Esophagus squamous epithelium (tissue), 5 donors: ENCODE results near the gene NLGN1. TPM values are rescaled to one million over a fixed set of nuclear protein-coding genes. Genes with fewer than 3 reads are reported as not detected.
A peak's percentile ranks its signal among the peaks of the same experiment; 100 is the strongest.

Experiments used
- DNase-seq: peaks from one replicate; lab custom pipeline; 2025; lab: John Stamatoyannopoulos, UW
- H3K27ac ChIP-seq, 4 donors: fragments of 200-600 bp; sonication (generic); one replicate each; pipeline ENCODE4 v1.5.1; 2016 to 2019; ENCODE audit warnings: mild to moderate bottlenecking in 1 of 4
- H3K27me3 ChIP-seq, 4 donors: fragments of 200-600 bp; sonication (generic); 1 replicate in 3 of 4; 2 replicates in 1 of 4; pipeline versions ENCODE4 v1.5.1 to v1.6.0; 2017 to 2021; ENCODE audit warnings: antibody characterized with exemption in 1 of 4
- H3K36me3 ChIP-seq, 3 donors: fragments of 200-600 bp; sonication (generic); one replicate each; pipeline ENCODE4 v1.5.1; 2016 to 2019
- H3K4me1 ChIP-seq, 3 donors: fragments of 200-600 bp; sonication (generic); one replicate each; pipeline ENCODE4 v1.5.1; 2017 to 2019
- H3K4me3 ChIP-seq, 4 donors: fragments of 200-600 bp; sonication (generic); 1 replicate in 3 of 4; 2 replicates in 1 of 4; pipeline ENCODE4 v1.5.1; 2016 to 2019; ENCODE audit warnings: mild to moderate bottlenecking in 2 of 4, moderate library complexity in 1 of 4
- H3K9me3 ChIP-seq, 3 donors: fragments of 200-600 bp; sonication (generic); one replicate each; pipeline ENCODE4 v1.5.1; 2016 to 2019
- POLR2A ChIP-seq, 4 donors: fragments of 450-650 bp; IDR thresholded peaks; one replicate each; pipeline ENCODE4 v1.6.1; 2017; ENCODE audit warnings: antibody characterized with exemption in 4 of 4, mild to moderate bottlenecking in 4 of 4, moderate library complexity in 3 of 4
- WGBS, 2 donors: methylation state at CpG; one replicate each; pipeline ENCODE4 v1.1.5; 2018; 5-methylcytosine and 5-hydroxymethylcytosine counted together
- intact Hi-C: fragments of 100-400 bp; cut with DNase I; formaldehyde crosslinking; loops from one replicate; pipeline ENCODE4 v1.15.0; 2022
- total RNA-seq, 4 donors: library from RNA; depleted of rRNA; stranded (reverse); fragments of >200 nt; gene quantifications; one replicate each; pipeline ENCODE4 v1.1.0, GENCODE V29; 2016
- TF ChIP-seq, protein P1 (sequence below), 6 experiments: fragments of 450-650 bp in 4 of 6; fragments of 200-600 bp in 2 of 6; sonication (generic) in 2 of 6; IDR thresholded peaks; one replicate each; pipeline ENCODE4 v1.5.1; 2016 to 2019; ENCODE audit warnings: antibody characterized with exemption in 6 of 6, mild to moderate bottlenecking in 4 of 6, moderate library complexity in 4 of 6
- donor health status: DM: yes; HTN: yes; CAD: no.

Gene NLGN1
- total RNA-seq, 4 donors from 2014 or later, result 0.34 to 12.6 (median 2.9) TPM

DNA sequence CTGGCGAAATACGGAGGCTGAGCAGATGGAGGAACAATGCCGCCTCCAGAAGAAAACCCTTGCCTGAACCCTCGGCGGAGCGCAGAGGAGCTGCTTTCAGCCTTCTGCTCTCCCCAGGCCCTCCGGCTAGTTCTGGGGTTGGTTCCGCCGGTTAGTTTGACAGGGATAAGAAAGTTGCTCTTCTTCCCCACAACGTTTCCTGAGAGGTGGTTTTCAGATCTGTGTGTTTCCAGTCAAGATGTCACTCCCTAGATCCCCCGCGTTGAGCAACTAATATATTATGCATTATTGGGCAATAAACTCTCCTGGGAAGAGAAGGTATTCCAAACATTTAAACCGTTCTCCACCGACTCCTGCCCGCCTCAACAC, 551 bp downstream of the NLGN1 start:
- Histone ChIP-seq H3K9me3 (no peaks in the 10 kb centered on the region), H3K27me3 (peaks cover 0 to 36% (median 0%) of the 10 kb centered on the region in 4 donors), H3K36me3 (no peaks in the 10 kb centered on the region), H3K4me1 (peaks cover 10 to 50% (median 10%) of the 10 kb centered on the region in 3 donors), H3K4me3 (peak overlapping the region; percentile 56 to 85 (median 76)), H3K27ac (peak overlapping the region; percentile 56 to 92 (median 90))
- WGBS, 2 donors, result 7% methylated on average over 9 to 12 of the region's 15 CpGs
- TF ChIP-seq POLR2A (IDR thresholded peaks at IDR 0.05), result no peak
- TF ChIP-seq, protein P1, sequence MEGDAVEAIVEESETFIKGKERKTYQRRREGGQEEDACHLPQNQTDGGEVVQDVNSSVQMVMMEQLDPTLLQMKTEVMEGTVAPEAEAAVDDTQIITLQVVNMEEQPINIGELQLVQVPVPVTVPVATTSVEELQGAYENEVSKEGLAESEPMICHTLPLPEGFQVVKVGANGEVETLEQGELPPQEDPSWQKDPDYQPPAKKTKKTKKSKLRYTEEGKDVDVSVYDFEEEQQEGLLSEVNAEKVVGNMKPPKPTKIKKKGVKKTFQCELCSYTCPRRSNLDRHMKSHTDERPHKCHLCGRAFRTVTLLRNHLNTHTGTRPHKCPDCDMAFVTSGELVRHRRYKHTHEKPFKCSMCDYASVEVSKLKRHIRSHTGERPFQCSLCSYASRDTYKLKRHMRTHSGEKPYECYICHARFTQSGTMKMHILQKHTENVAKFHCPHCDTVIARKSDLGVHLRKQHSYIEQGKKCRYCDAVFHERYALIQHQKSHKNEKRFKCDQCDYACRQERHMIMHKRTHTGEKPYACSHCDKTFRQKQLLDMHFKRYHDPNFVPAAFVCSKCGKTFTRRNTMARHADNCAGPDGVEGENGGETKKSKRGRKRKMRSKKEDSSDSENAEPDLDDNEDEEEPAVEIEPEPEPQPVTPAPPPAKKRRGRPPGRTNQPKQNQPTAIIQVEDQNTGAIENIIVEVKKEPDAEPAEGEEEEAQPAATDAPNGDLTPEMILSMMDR (IDR thresholded peaks at IDR 0.05), result no peak
- intact Hi-C loops, result no loop called here
- DNase-seq, result no peak

DNA sequence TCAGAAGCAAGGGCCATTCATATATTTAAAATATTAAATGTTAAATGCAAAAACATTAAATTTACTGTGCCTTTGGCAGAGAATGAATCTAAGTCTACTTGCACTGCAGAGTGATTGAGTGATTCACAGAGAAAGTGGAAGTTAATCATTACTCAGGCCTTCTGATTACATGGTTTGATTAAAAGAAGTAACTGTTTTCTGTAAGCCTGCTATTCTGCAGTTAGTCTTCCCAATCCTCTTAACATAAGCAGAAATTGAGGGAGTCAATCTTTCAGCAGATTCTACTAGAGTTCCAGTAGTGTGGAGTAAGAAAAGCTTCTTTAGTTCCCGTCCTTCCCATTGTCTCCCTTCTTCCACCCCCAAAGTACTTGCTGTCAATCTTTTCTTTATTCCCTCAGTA, 1.5 kb downstream of the NLGN1 start:
- Histone ChIP-seq H3K4me3 (no peak overlapping the region), H3K4me1 (peaks cover 10 to 50% (median 10%) of the 10 kb centered on the region in 3 donors), H3K27me3 (peaks cover 0 to 36% (median 0%) of the 10 kb centered on the region in 4 donors), H3K36me3 (no peaks in the 10 kb centered on the region), H3K9me3 (no peaks in the 10 kb centered on the region), H3K27ac (no peak overlapping the region)
- TF ChIP-seq, protein P1 (IDR thresholded peaks at IDR 0.05), result no peak
- no peak for TF ChIP-seq POLR2A (IDR thresholded peaks at IDR 0.05)
- intact Hi-C loops, result no loop called here
- WGBS, 2 donors, result 69 to 73% methylated on average over 1 of the region's 1 CpG
- no peak for DNase-seq

DNA sequence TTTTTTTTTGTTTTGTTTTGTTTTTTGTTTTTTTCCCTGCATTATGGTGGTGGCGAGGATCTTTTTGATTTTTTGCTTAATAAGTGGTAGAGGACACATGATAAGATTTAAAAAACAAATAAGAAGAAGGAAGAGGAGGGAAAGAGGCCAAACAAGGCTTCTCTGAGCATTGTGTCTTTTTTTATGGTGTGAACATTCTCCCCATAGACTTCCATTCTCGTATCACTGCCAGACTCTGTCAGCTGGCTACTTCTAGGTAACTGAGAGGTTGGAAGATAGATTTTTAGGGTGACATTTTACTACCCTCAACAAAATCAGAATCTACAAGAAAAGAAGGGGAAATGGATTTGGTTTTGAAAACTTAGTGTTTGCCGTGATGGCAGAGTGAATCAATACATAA, 3.8 kb downstream of the NLGN1 start:
- WGBS, 2 donors, result 44 to 88% methylated on average over 3 of the region's 3 CpGs
- intact Hi-C loops, result no loop called here
- H3K9me3 ChIP-seq, result no peaks in the 10 kb centered on the region
- peaks cover 1 to 30% (median 4%) of the 10 kb centered on the region in 3 donors for H3K4me1 ChIP-seq
- DNase-seq, result no peak
- TF ChIP-seq, protein P1 (IDR thresholded peaks at IDR 0.05), result no peak
- no peak for TF ChIP-seq POLR2A (IDR thresholded peaks at IDR 0.05)
- H3K36me3 ChIP-seq, result no peaks in the 10 kb centered on the region
- H3K27ac ChIP-seq, result no peak overlapping the region
- no peak overlapping the region for H3K4me3 ChIP-seq
- peaks cover 0 to 25% (median 0%) of the 10 kb centered on the region in 4 donors for H3K27me3 ChIP-seq

DNA sequence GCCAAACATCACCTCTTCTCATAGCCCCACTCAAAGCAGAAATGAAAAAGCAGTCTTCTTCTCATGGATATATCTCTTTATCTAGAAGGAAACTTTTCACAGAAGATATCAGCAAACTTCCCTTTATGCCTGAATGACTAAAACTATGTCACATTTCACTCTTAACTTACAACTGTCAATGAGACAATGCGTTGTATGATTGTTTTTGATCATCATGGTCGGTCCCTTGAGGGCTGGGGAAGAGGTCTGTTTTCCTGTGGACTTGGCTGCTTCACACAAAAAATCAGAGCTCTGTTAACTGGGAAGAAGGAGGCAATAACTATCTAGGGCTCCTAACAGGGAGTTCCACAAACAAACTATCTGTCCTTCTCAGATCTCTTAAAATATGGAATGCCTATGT, 5.1 kb downstream of the NLGN1 start:
- Histone ChIP-seq H3K4me3 (no peak overlapping the region), H3K4me1 (peaks cover 0 to 18% (median 0%) of the 10 kb centered on the region in 3 donors), H3K27ac (no peak overlapping the region), H3K27me3 (peaks cover 0 to 12% (median 0%) of the 10 kb centered on the region in 4 donors), H3K36me3 (no peaks in the 10 kb centered on the region), H3K9me3 (no peaks in the 10 kb centered on the region)
- DNase-seq, result no peak
- WGBS, 2 donors, result 41 to 55% methylated on average over 2 of the region's 2 CpGs
- no peak for TF ChIP-seq POLR2A (IDR thresholded peaks at IDR 0.05)
- TF ChIP-seq, protein P1 (IDR thresholded peaks at IDR 0.05), result no peak
- intact Hi-C loops, result no loop called here

DNA sequence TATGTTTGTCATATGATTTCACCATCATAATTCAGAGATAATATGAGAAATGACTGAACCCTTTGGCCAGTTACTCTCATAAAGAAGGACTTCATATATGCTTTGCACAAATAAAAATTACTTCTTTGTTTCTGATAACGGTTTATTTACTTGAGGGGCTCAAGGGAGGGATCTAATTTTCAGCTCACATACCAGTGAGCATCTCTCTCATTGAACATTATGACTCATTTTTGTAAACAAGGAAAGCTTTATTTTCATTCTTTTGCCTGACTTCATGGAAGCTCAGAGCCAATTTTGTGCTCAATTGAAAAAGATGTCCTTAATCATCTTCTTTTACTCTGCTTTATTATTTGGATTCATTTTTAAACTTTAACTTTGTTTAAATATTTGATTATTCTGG, 5.8 kb downstream of the NLGN1 start:
- 20 to 27% methylated on average over 1 of the region's 1 CpG for WGBS, 2 donors
- H3K27ac ChIP-seq, result no peak overlapping the region
- no peak for DNase-seq
- peaks cover 0 to 5% (median 0%) of the 10 kb centered on the region in 4 donors for H3K27me3 ChIP-seq
- H3K36me3 ChIP-seq, result no peaks in the 10 kb centered on the region
- H3K4me3 ChIP-seq, result no peak overlapping the region
- TF ChIP-seq POLR2A (IDR thresholded peaks at IDR 0.05), result no peak
- TF ChIP-seq, protein P1 (IDR thresholded peaks at IDR 0.05), result no peak
- no peaks in the 10 kb centered on the region for H3K9me3 ChIP-seq
- H3K4me1 ChIP-seq, result peaks cover 0 to 11% (median 0%) of the 10 kb centered on the region in 3 donors
- intact Hi-C loops, result no loop called here
